SH-SY5Y (cell line): ENCODE data around the gene FAM110A.

Source experiments
- GATA2 ChIP-seq: IDR thresholded peaks from 2 replicates; pipeline ENCODE4 v1.6.1; 2011; ENCODE audit warnings: mild to moderate bottlenecking, low read depth, low read length
- GATA3 ChIP-seq: IDR thresholded peaks from 2 replicates; pipeline ENCODE4 v1.6.1; 2011; ENCODE audit warnings: low read depth, mild to moderate bottlenecking, low read length, moderate library complexity

DNA sequence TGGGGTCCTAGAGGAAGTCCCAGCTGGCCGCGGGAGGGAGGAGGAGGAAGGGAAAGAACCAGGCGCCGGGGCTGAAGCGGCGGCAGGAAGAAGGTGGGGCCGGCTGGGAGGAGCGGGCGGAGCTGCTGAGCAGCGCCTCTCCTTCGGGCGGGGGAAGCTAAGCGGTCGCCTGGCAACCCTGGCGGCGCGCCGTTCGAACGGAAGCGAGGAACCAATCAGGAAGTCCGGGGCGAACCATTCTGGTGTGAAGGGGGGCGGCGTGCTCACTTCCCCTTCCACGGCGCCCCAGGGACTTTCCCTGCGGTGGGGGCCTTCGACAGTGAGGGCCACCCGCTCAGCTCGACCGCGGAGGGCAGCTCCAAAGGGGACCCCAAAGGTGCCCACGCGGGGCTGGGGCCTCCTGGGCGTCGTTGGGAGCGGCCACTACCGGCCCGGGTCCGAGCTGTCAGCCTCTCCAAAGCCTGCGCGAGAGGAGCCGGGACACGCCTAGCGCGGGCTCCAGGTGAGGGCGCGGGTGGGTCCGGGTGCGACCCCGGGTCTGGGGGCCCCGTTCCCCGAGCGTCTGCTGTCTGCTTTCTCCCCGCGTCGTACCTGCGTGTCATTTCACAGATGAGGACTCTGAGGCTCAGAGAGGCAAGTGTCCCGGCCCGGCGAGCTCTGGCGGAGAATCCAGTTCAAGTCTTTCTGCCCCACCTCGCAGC is at the start of gene FAM110A:
- no peak for TF ChIP-seq GATA2
- TF ChIP-seq GATA3: no peak
